Activated naive CD4-positive, alpha-beta T cell (primary cell): ENCODE data around the gene SLC35B4.
"Not testable (repeated sequence)": the region's sequence is repeated elsewhere in the genome, so short reads cannot be mapped to it uniquely, and the experiment has no call there.

Experiments used
- DNase-seq, 4 experiments: peaks; one replicate each; lab custom pipeline; 2025; lab: John Stamatoyannopoulos, UW

Gene SLC35B4

DNA sequence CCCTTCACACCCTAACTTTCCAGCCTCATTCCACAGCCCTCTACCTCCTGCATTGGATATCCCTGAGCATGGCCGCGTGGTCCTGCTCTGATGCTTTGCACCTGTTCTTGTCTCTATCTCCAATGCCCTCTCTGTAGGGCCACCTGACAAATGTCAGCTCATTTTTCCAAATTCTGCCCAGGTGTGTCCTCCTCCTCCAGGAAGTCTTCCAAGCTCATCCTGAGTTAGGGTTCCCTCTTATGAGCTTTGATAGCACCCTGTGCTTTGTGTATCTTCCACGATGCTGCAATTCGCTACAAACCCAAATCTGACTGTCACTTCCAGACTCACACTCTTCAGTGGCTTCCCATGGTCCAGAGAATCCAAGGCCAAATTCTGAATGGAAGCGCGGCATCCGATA is 14.7 kb upstream of the SLC35B4 start:
- no peak for DNase-seq

DNA sequence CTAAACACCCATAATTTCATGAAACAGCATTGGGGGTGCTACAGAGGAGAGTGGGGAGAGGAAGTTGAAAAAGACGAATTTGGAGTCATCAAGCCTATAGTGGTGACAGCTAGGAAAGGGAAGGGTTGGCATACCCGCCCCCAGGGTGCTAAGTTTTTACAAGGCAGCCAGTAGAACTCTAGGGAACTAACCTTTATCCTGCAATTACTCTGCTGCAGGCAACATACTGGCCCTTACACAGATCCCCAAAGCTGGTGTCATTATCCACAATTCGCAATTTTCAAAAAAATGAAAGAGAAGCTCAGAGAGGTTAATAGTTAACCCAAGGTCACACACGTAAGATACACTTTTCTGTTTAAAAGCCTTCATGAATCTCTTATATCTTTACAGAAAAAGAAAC is 14.2 kb upstream of the SLC35B4 start:
- DNase-seq = no peak

GRCh38 chr7:134329614-134330346 is 13.1 kb upstream of the SLC35B4 start:
- no peak for DNase-seq

- no peak for DNase-seq
Measured at GRCh38 chr7:134328900-134329299, 12.2 kb upstream of the SLC35B4 start.

DNA sequence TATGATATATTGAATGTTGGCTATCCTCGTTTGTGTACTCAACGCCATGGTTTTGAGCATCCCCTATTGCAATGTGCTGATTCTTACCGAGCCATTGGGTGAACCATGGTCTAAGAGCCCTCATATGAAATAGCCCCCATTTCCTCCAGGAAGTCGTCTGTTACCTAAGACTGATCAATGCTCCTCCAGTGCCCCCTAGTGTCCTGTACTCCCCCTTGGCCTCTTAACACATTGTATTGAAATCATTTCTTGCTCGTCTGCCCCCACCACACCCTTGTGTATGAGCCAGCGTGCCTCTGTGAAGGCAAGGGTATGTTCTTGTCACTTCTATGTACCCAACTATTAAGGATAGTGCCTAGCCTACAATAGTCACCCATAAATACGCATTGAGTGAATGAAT is 11.2 kb upstream of the SLC35B4 start:
- peak in 2 of 4 experiments; percentile 1 to 26 for DNase-seq

- DNase-seq = no peak
Measured at GRCh38 chr7:134324107-134324506, 7.4 kb upstream of the SLC35B4 start.

DNA sequence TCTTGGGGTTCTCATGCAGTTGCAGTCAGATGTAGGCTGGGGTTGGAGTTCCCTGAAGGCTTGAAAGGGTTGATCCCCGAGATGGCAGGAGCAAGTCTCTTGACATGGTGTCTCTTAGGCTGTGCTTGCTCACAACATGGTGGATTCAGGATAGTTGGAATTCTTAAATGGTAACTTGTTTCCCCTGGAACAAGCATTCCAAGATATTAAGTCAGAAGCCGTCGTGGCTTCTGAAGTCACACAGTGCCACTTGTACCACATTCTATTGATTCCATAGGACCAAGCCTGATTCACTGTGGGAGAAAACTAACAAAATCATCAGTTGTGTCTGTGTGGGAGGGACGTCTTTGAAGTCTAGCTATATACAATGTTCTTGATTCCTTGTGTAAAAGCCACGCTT is 3.5 kb upstream of the SLC35B4 start:
- no peak for DNase-seq

DNA sequence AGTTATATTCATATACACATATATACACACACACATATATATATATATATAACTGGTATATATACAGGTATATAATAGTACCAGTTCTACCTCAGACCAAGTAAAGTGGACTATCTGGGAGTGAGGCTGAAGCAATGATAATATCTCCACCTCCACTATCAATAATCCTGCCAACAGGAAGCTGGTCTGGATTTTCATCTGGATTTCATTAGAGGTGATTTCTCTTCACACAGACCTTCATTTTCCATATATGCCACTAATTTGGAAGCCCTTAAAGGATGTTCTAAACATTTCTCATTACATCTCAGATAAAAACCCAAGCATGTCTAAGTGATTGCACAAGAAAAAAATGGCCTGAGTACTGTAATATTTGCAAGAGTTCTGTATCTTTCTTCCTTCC is 1.7 kb upstream of the SLC35B4 start:
- no peak for DNase-seq

DNA sequence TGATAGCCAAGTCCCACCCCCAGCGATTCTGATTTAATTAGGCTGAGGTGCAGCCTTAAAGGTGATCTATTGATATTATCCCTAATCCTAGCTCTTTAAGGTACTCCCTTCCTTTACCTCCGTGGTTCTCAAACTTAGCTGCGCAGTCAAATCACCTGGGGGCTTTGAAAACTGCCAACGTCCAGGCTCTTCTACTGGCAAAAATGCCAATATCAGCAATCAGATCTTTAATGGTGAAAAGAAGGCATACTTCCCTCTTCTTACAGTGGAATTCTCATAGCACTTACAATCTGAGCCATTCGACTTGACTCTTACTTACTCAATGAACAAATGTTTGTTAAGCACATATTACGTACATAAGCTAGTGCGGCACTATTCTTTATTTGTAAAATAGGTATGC is 704 bp upstream of the SLC35B4 start:
- DNase-seq = no peak

DNA sequence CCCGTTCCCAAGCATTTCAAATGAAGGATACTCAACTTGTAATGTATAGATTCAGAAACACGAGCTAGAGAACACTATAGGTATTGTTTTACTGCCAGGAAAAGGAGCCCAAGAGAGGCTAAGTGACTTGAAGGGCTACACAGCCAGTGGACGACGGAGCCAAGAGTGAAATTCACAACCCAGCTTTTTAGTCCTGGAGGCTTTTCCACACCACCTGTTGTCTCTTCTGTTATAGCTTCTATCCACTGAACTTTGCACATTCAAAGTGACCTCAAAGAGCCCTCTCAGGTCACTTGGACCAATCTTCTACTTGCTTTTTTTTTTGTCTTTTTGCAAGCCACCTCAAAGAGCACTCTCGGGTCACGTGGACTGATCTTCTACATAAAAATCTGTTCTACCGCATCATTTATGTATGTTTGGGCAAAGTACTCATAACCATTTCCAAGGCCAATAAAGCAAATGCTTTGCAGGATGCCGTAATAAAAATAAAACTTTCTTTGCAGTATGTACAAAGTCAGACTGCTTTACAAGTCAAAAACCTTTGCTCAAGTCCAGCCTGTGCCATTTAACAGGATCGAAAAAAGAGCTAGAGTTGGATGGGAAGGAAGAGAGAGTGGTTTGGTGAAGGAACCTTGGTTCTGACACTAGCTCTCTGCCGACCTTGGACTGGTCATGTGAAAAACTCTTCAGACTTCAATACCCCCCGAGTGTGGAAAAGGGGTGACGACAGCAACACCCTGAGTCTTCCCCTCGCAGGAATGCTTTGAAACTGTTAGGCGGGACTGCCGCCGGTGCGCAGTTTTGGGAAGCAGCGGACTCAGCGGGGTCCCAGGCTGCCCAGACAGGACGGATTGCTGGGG is 821 bp downstream of the SLC35B4 start:
- no peak for DNase-seq

- no peak for DNase-seq
Measured at GRCh38 chr7:134313543-134313942, 3.2 kb downstream of the SLC35B4 start.

GRCh38 chr7:134312717-134313116 is 4.0 kb downstream of the SLC35B4 start:
- no peak for DNase-seq

DNA sequence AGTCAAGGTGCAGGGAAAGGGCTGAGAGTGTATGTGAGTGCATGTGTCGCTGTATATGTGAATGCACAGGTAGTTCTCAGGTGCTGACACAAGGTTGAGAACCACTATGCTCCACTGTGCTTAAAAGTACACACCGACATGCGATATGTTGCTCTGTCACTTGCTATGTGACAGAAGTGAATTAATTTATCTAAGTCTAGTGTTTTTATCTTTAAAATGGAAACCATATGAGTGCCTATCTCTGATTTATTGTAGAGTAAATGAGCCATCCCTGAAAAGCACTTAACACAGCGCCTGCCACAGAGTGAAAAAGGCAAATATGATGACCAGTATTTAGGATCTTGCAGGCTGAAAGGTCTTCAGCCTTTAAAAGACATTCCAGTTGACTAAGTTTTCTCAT is 4.9 kb downstream of the SLC35B4 start:
- no peak for DNase-seq

- DNase-seq = no peak
Measured at GRCh38 chr7:134308548-134308947, 8.2 kb downstream of the SLC35B4 start.

DNA sequence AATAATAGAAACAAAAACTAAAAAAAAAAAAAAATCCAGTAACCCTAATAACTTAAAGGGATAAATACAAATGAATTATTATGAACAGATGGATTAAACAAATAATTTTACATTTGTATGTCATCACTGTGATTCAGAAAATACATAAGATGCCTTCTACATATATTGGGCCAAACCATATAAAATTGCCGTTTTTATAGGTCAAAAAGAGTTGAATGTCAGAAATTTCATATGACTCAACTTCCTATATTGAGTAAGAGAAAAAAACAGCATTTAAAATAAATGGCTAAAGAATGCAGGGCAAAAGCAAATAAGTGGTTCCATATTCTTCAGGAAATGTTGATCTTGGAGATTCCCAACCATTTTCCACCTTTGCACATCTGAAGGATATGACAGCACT is 9.4 kb downstream of the SLC35B4 start:
- no peak for DNase-seq

DNA sequence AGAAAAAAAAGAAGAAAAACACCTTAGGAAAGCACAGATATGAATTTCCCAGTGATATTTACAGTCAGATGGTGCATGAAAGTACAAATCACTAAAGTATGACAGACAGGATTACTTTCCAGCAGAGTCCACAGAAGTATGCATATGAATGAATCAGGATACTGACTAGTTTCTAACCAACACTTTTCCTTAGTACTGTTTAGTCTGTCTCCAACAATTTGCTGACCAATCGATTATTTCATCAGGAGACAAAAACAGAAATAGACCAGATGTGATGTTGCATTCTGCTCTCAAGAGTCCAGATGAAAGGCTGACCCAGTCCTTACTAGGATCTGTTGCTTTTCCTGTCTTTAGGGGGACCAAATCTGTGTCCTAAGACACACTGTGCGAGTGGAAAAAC is 14.6 kb downstream of the SLC35B4 start:
- no peak for DNase-seq

DNA sequence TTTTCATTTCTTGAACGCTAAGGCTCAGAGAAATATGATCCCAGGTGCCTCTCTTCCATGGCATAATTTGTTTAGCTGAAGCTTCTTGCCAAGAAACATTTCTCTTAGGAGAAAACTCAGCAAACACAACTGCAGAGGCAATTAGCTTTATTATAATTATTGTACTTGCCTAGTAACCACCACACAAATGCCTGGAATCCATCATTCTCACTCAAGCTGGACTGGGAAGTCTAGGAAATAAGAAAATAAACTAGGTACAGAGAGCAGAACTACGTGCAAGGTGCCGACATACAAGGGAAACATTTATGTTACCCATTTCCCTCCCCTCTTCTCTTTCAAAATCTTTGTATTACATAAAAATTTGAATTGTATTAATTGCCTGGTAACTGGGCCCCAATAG is 15.1 kb downstream of the SLC35B4 start:
- no peak for DNase-seq

DNA sequence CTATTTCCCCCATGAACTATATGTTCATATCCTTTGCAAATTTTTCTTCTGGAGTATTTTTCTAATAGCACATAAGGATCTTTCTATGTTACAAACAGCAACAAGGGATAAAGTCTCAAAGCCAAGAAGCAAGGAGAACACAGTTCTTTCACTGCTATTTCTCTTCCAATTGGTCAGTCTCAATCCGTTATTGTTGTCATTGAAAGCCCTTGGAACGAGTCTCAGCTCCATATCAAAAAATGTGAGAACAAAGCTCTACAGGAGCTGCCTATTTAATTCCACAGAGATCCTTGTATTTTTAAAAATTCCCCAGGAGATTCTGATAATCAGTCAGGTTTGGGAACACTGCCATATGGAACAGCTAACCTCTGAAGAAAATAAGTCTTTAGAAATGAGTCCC is 15.7 kb downstream of the SLC35B4 start:
- DNase-seq = no peak

DNA sequence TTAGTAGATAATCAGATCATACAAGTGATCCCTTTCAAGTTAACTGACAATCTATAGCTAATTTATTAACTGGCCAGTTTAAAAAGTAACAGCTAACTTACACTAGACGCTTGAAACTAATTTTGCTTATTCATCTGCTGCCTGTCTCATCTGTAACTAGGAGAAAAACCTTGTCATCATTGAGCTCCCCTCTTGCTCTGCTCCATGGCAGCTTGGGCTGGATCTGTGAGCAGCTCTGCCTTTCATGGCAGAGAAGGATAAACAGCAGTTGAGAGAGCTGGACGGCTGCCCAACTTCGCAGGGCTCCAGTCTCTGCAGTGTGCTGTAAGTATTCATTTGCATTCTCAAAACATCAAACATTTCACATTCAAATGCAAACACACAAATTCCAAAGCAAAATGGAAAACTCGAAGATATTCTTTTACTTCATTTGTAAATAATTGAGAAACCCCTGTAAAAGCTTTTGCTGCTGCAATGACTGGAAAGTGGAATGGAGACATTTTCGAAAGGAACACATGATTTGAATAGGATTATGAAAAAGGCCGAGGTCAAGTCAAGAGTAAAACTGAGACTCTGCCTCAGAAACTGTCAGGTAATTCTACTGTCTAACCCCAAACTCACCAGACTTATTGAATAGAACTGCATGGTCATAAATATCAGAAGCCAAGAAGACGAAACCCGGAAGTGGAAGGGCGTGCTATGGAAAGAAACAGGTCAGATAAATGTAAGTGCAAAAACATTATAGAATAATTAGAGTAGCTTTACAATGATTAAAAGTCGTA is 17.6 kb downstream of the SLC35B4 start:
- DNase-seq = no peak

- no peak for DNase-seq
Measured at GRCh38 chr7:134297489-134297888, 19.2 kb downstream of the SLC35B4 start.

GRCh38 chr7:134295982-134296381 is 20.7 kb downstream of the SLC35B4 start:
- not testable (repeated sequence) for DNase-seq

GRCh38 chr7:134293002-134293740 is 23.6 kb downstream of the SLC35B4 start:
- DNase-seq = no peak
